ENCODE data around the gene EXPH5.

Gene EXPH5

GRCh38 chr11:108527382-108527781 lies 66.2 kb downstream of the EXPH5 start:
- no peak overlapping the region for H3K27ac ChIP-seq (ENCODE audit: low read depth in 2 of 2, low read length in 2 of 2)
- no peak overlapping the region for H3K4me3 ChIP-seq (ENCODE audit: low read length in 2 of 2)
- peaks cover 15 to 16% of the 10 kb centered on the region in 2 donors for H3K36me3 ChIP-seq (ENCODE audit: control insufficient read depth in 2 of 2, insufficient read depth in 2 of 2, low read length in 2 of 2)
- no peaks in the 10 kb centered on the region for H3K4me1 ChIP-seq (ENCODE audit: control insufficient read depth in 2 of 2, insufficient read depth in 2 of 2, low read length in 2 of 2)
- no peaks in the 10 kb centered on the region for H3K9me3 ChIP-seq (ENCODE audit: control insufficient read depth in 2 of 2, low read length in 2 of 2)
- H3K27me3 ChIP-seq (ENCODE audit: control insufficient read depth in 2 of 2, insufficient read depth in 2 of 2, low read length in 2 of 2) = no peaks in the 10 kb centered on the region
- H3K9ac ChIP-seq (ENCODE audit: low read depth in 1 of 2, low read length in 2 of 2) = no peak overlapping the region

GRCh38 chr11:108525161-108525560 lies 68.4 kb downstream of the EXPH5 start:
- H3K4me3 ChIP-seq (ENCODE audit: low read length in 2 of 2) = no peak overlapping the region
- no peaks in the 10 kb centered on the region for H3K27me3 ChIP-seq (ENCODE audit: control insufficient read depth in 2 of 2, insufficient read depth in 2 of 2, low read length in 2 of 2)
- H3K9me3 ChIP-seq (ENCODE audit: control insufficient read depth in 2 of 2, low read length in 2 of 2) = no peaks in the 10 kb centered on the region
- H3K4me1 ChIP-seq (ENCODE audit: control insufficient read depth in 2 of 2, insufficient read depth in 2 of 2, low read length in 2 of 2) = no peaks in the 10 kb centered on the region
- no peak overlapping the region for H3K27ac ChIP-seq (ENCODE audit: low read depth in 2 of 2, low read length in 2 of 2)
- no peak overlapping the region for H3K9ac ChIP-seq (ENCODE audit: low read depth in 1 of 2, low read length in 2 of 2)
- H3K36me3 ChIP-seq (ENCODE audit: control insufficient read depth in 2 of 2, insufficient read depth in 2 of 2, low read length in 2 of 2) = peaks cover 9 to 12% of the 10 kb centered on the region in 2 donors

- Histone ChIP-seq H3K27ac (ENCODE audit: low read depth in 2 of 2, low read length in 2 of 2) (no peak overlapping the region), H3K4me1 (ENCODE audit: control insufficient read depth in 2 of 2, insufficient read depth in 2 of 2, low read length in 2 of 2) (no peaks in the 10 kb centered on the region)
Observed at GRCh38 chr11:108524422-108524821, 69.1 kb downstream of the EXPH5 start.

GRCh38 chr11:108522318-108522717 lies 71.2 kb downstream of the EXPH5 start:
- no peak overlapping the region for H3K27ac ChIP-seq (ENCODE audit: low read depth in 2 of 2, low read length in 2 of 2)
- no peak overlapping the region for H3K9ac ChIP-seq (ENCODE audit: low read depth in 1 of 2, low read length in 2 of 2)

More at GRCh38 chr11:108524422-108524821, 69.1 kb downstream of the EXPH5 start:
- Histone ChIP-seq H3K4me3 (ENCODE audit: low read length in 2 of 2) (no peak overlapping the region), H3K9ac (ENCODE audit: low read depth in 1 of 2, low read length in 2 of 2) (no peak overlapping the region), H3K27me3 (ENCODE audit: control insufficient read depth in 2 of 2, insufficient read depth in 2 of 2, low read length in 2 of 2) (no peaks in the 10 kb centered on the region), H3K9me3 (ENCODE audit: control insufficient read depth in 2 of 2, low read length in 2 of 2) (no peaks in the 10 kb centered on the region), H3K36me3 (ENCODE audit: control insufficient read depth in 2 of 2, insufficient read depth in 2 of 2, low read length in 2 of 2) (peaks cover 9 to 12% of the 10 kb centered on the region in 2 donors)

GRCh38 chr11:108518581-108518980 lies 75.0 kb downstream of the EXPH5 start:
- peaks cover 0 to 2% of the 10 kb centered on the region in 2 donors for H3K4me1 ChIP-seq (ENCODE audit: control insufficient read depth in 2 of 2, insufficient read depth in 2 of 2, low read length in 2 of 2)
- H3K9ac ChIP-seq (ENCODE audit: low read depth in 1 of 2, low read length in 2 of 2) = no peak overlapping the region
- no peak overlapping the region for H3K4me3 ChIP-seq (ENCODE audit: low read length in 2 of 2)
- no peaks in the 10 kb centered on the region for H3K27me3 ChIP-seq (ENCODE audit: control insufficient read depth in 2 of 2, insufficient read depth in 2 of 2, low read length in 2 of 2)
- no peaks in the 10 kb centered on the region for H3K9me3 ChIP-seq (ENCODE audit: control insufficient read depth in 2 of 2, low read length in 2 of 2)
- H3K27ac ChIP-seq (ENCODE audit: low read depth in 2 of 2, low read length in 2 of 2) = no peak overlapping the region
- H3K36me3 ChIP-seq (ENCODE audit: control insufficient read depth in 2 of 2, insufficient read depth in 2 of 2, low read length in 2 of 2) = peaks cover 8 to 11% of the 10 kb centered on the region in 2 donors

More at GRCh38 chr11:108522318-108522717, 71.2 kb downstream of the EXPH5 start:
- no peaks in the 10 kb centered on the region for H3K9me3 ChIP-seq (ENCODE audit: control insufficient read depth in 2 of 2, low read length in 2 of 2)
- H3K27me3 ChIP-seq (ENCODE audit: control insufficient read depth in 2 of 2, insufficient read depth in 2 of 2, low read length in 2 of 2) = no peaks in the 10 kb centered on the region
- H3K36me3 ChIP-seq (ENCODE audit: control insufficient read depth in 2 of 2, insufficient read depth in 2 of 2, low read length in 2 of 2) = peaks cover 5 to 6% of the 10 kb centered on the region in 2 donors
- H3K4me3 ChIP-seq (ENCODE audit: low read length in 2 of 2) = no peak overlapping the region
- H3K4me1 ChIP-seq (ENCODE audit: control insufficient read depth in 2 of 2, insufficient read depth in 2 of 2, low read length in 2 of 2) = peaks cover 0 to 2% of the 10 kb centered on the region in 2 donors

GRCh38 chr11:108516125-108516524 lies 77.4 kb downstream of the EXPH5 start:
- Histone ChIP-seq H3K9me3 (ENCODE audit: control insufficient read depth in 2 of 2, low read length in 2 of 2) (no peaks in the 10 kb centered on the region), H3K4me3 (ENCODE audit: low read length in 2 of 2) (no peak overlapping the region), H3K36me3 (ENCODE audit: control insufficient read depth in 2 of 2, insufficient read depth in 2 of 2, low read length in 2 of 2) (peaks cover 15 to 24% of the 10 kb centered on the region in 2 donors), H3K9ac (ENCODE audit: low read depth in 1 of 2, low read length in 2 of 2) (no peak overlapping the region), H3K27ac (ENCODE audit: low read depth in 2 of 2, low read length in 2 of 2) (no peak overlapping the region), H3K27me3 (ENCODE audit: control insufficient read depth in 2 of 2, insufficient read depth in 2 of 2, low read length in 2 of 2) (no peaks in the 10 kb centered on the region), H3K4me1 (ENCODE audit: control insufficient read depth in 2 of 2, insufficient read depth in 2 of 2, low read length in 2 of 2) (peaks cover 0 to 2% of the 10 kb centered on the region in 2 donors)

- Histone ChIP-seq H3K9me3 (ENCODE audit: control insufficient read depth in 2 of 2, low read length in 2 of 2) (no peaks in the 10 kb centered on the region), H3K27me3 (ENCODE audit: control insufficient read depth in 2 of 2, insufficient read depth in 2 of 2, low read length in 2 of 2) (no peaks in the 10 kb centered on the region), H3K36me3 (ENCODE audit: control insufficient read depth in 2 of 2, insufficient read depth in 2 of 2, low read length in 2 of 2) (peaks cover 15 to 24% of the 10 kb centered on the region in 2 donors), H3K4me1 (ENCODE audit: control insufficient read depth in 2 of 2, insufficient read depth in 2 of 2, low read length in 2 of 2) (peaks cover 0 to 8% of the 10 kb centered on the region in 2 donors), H3K9ac (ENCODE audit: low read depth in 1 of 2, low read length in 2 of 2) (no peak overlapping the region), H3K27ac (ENCODE audit: low read depth in 2 of 2, low read length in 2 of 2) (no peak overlapping the region), H3K4me3 (ENCODE audit: low read length in 2 of 2) (no peak overlapping the region)
Observed at GRCh38 chr11:108512708-108513107, 80.9 kb downstream of the EXPH5 start.

GRCh38 chr11:108511851-108512474 lies 81.6 kb downstream of the EXPH5 start:
- H3K9ac ChIP-seq (ENCODE audit: low read depth in 1 of 2, low read length in 2 of 2) = no peak overlapping the region
- H3K36me3 ChIP-seq (ENCODE audit: control insufficient read depth in 2 of 2, insufficient read depth in 2 of 2, low read length in 2 of 2) = peaks cover 15 to 24% of the 10 kb centered on the region in 2 donors
- no peaks in the 10 kb centered on the region for H3K9me3 ChIP-seq (ENCODE audit: control insufficient read depth in 2 of 2, low read length in 2 of 2)
- H3K27ac ChIP-seq (ENCODE audit: low read depth in 2 of 2, low read length in 2 of 2) = no peak overlapping the region
- peaks cover 0 to 6% of the 10 kb centered on the region in 2 donors for H3K4me1 ChIP-seq (ENCODE audit: control insufficient read depth in 2 of 2, insufficient read depth in 2 of 2, low read length in 2 of 2)
- H3K27me3 ChIP-seq (ENCODE audit: control insufficient read depth in 2 of 2, insufficient read depth in 2 of 2, low read length in 2 of 2) = no peaks in the 10 kb centered on the region
- no peak overlapping the region for H3K4me3 ChIP-seq (ENCODE audit: low read length in 2 of 2)

- Histone ChIP-seq H3K9ac (ENCODE audit: low read depth in 1 of 2, low read length in 2 of 2) (no peak overlapping the region), H3K27ac (ENCODE audit: low read depth in 2 of 2, low read length in 2 of 2) (peak overlapping the region; percentile 69 to 74), H3K4me3 (ENCODE audit: low read length in 2 of 2) (no peak overlapping the region), H3K36me3 (ENCODE audit: control insufficient read depth in 2 of 2, insufficient read depth in 2 of 2, low read length in 2 of 2) (peaks cover 11 to 16% of the 10 kb centered on the region in 2 donors), H3K9me3 (ENCODE audit: control insufficient read depth in 2 of 2, low read length in 2 of 2) (no peaks in the 10 kb centered on the region), H3K4me1 (ENCODE audit: control insufficient read depth in 2 of 2, insufficient read depth in 2 of 2, low read length in 2 of 2) (peaks cover 0 to 6% of the 10 kb centered on the region in 2 donors), H3K27me3 (ENCODE audit: control insufficient read depth in 2 of 2, insufficient read depth in 2 of 2, low read length in 2 of 2) (no peaks in the 10 kb centered on the region)
Observed at GRCh38 chr11:108508653-108509593, 84.6 kb downstream of the EXPH5 start.

- H3K4me1 ChIP-seq (ENCODE audit: control insufficient read depth in 2 of 2, insufficient read depth in 2 of 2, low read length in 2 of 2) = peaks cover 4 to 10% of the 10 kb centered on the region in 2 donors
- no peaks in the 10 kb centered on the region for H3K9me3 ChIP-seq (ENCODE audit: control insufficient read depth in 2 of 2, low read length in 2 of 2)
- H3K9ac ChIP-seq (ENCODE audit: low read depth in 1 of 2, low read length in 2 of 2) = no peak overlapping the region
Observed at GRCh38 chr11:108501396-108501795, 92.2 kb downstream of the EXPH5 start.

More at GRCh38 chr11:108501396-108501795, 92.2 kb downstream of the EXPH5 start:
- no peaks in the 10 kb centered on the region for H3K36me3 ChIP-seq (ENCODE audit: control insufficient read depth in 2 of 2, insufficient read depth in 2 of 2, low read length in 2 of 2)
- H3K27me3 ChIP-seq (ENCODE audit: control insufficient read depth in 2 of 2, insufficient read depth in 2 of 2, low read length in 2 of 2) = no peaks in the 10 kb centered on the region
- H3K27ac ChIP-seq (ENCODE audit: low read depth in 2 of 2, low read length in 2 of 2) = no peak overlapping the region
- no peak overlapping the region for H3K4me3 ChIP-seq (ENCODE audit: low read length in 2 of 2)

Data from mucosa of rectum (tissue), 2 donors.